Upper lobe of left lung (tissue), 4 donors: ENCODE data around the gene TP73.

Experiments
- EP300 ChIP-seq, 4 donors: sonication (generic); formaldehyde crosslinking; IDR thresholded peaks; one replicate each; pipeline ENCODE4 v1.5.1; 2017; ENCODE audit warnings: antibody characterized with exemption in 4 of 4, control low read depth in 2 of 4
- TF ChIP-seq, protein P1 (sequence below), 6 experiments: fragments of 450-650 bp in 4 of 6; fragments of 200-600 bp in 2 of 6; sonication (generic) in 2 of 6; IDR thresholded peaks; one replicate each; pipeline ENCODE4 v1.5.1; 2016 to 2019; ENCODE audit warnings: antibody characterized with exemption in 6 of 6

DNA sequence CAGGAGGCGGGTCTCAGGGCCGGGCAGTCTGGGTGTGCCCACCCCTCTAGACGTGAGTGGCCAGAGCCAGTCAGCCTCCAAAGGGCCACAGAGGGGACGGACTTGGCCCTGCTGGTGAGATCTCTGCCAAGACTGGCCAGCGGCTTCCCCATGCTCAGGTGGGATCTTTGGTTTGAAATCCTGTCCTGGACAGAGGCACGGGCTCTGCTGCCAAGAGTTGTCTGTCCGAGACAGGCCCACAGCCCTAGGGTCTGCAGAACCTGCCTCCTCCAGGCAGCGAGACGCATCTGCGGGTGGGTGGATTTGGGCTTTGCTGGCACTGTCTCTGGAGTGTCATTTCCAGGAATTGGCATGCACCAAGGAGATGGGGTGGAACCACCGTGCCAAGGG lies 55.6 kb downstream of the TP73 start:
- TF ChIP-seq, protein P1, sequence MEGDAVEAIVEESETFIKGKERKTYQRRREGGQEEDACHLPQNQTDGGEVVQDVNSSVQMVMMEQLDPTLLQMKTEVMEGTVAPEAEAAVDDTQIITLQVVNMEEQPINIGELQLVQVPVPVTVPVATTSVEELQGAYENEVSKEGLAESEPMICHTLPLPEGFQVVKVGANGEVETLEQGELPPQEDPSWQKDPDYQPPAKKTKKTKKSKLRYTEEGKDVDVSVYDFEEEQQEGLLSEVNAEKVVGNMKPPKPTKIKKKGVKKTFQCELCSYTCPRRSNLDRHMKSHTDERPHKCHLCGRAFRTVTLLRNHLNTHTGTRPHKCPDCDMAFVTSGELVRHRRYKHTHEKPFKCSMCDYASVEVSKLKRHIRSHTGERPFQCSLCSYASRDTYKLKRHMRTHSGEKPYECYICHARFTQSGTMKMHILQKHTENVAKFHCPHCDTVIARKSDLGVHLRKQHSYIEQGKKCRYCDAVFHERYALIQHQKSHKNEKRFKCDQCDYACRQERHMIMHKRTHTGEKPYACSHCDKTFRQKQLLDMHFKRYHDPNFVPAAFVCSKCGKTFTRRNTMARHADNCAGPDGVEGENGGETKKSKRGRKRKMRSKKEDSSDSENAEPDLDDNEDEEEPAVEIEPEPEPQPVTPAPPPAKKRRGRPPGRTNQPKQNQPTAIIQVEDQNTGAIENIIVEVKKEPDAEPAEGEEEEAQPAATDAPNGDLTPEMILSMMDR (IDR thresholded peaks at IDR 0.05) = no peak
- TF ChIP-seq EP300 (IDR thresholded peaks at IDR 0.05) = no peak
